NK-92 (cell line): ENCODE results near the gene COL5A1.
"Not testable (repeated sequence)": the region's sequence is repeated elsewhere in the genome, so short reads cannot be mapped to it uniquely, and the experiment has no call there.

ENCODE experiments used
- DNase-seq: peaks from one replicate; lab custom pipeline; 2025; ENCODE audit not compliant: unreplicated experiment; lab: John Stamatoyannopoulos, UW

COL5A1 gene

GRCh38 chr9:134655586-134656333, 14.2 kb downstream of the COL5A1 start:
- DNase-seq = no peak

- no peak for DNase-seq
These were observed 14.9 kb downstream of the COL5A1 start for GRCh38 chr9:134656334-134657006.

GRCh38 chr9:134657666-134658377, 16.2 kb downstream of the COL5A1 start:
- no peak for DNase-seq

- no peak for DNase-seq
These were observed 16.9 kb downstream of the COL5A1 start for GRCh38 chr9:134658378-134658955.

- DNase-seq = no peak
These were observed 18.1 kb downstream of the COL5A1 start for GRCh38 chr9:134659688-134660131.

GRCh38 chr9:134660407-134660806, 18.8 kb downstream of the COL5A1 start:
- DNase-seq = no peak

GRCh38 chr9:134661299-134661698, 19.7 kb downstream of the COL5A1 start:
- DNase-seq = no peak

- DNase-seq = no peak
These were observed 20.2 kb downstream of the COL5A1 start for GRCh38 chr9:134661791-134662142.

GRCh38 chr9:134662143-134662876, 20.7 kb downstream of the COL5A1 start:
- DNase-seq = no peak

- DNase-seq = no peak
These were observed 21.5 kb downstream of the COL5A1 start for GRCh38 chr9:134663084-134663483.

GRCh38 chr9:134663753-134664415, 22.3 kb downstream of the COL5A1 start:
- no peak for DNase-seq

- DNase-seq = no peak
These were observed 22.8 kb downstream of the COL5A1 start for GRCh38 chr9:134664446-134664845.

- DNase-seq = no peak
These were observed 24.6 kb downstream of the COL5A1 start for GRCh38 chr9:134666208-134666607.

GRCh38 chr9:134666831-134667230, 25.2 kb downstream of the COL5A1 start:
- DNase-seq = no peak

GRCh38 chr9:134668977-134669376, 27.4 kb downstream of the COL5A1 start:
- not testable (repeated sequence) for DNase-seq

- DNase-seq = no peak
These were observed 27.9 kb downstream of the COL5A1 start for GRCh38 chr9:134669399-134669955.

GRCh38 chr9:134670042-134670525, 28.5 kb downstream of the COL5A1 start:
- no peak for DNase-seq

GRCh38 chr9:134670851-134671281, 29.3 kb downstream of the COL5A1 start:
- DNase-seq = no peak

- no peak for DNase-seq
These were observed 29.9 kb downstream of the COL5A1 start for GRCh38 chr9:134671341-134672113.
